ENCODE data around the gene PIP5K1C. TPM values are rescaled to one million over a fixed set of nuclear protein-coding genes. Genes with fewer than 3 reads are reported as not detected.
"Not testable (repeated sequence)": the region's sequence is repeated elsewhere in the genome, so short reads cannot be mapped to it uniquely, and the experiment has no call there.

PIP5K1C gene
- polyA plus RNA-seq, 3 donors: 19.7 to 30.2 (median 28.9) TPM

GRCh38 chr19:3657395-3657769 is 42.9 kb downstream of the PIP5K1C start:
- DNase-seq (ENCODE audit: extremely low read depth in 1 of 11, low read depth in 9 of 11, low spot score in 4 of 11): no peak

- DNase-seq (ENCODE audit: extremely low read depth in 1 of 11, low read depth in 9 of 11, low spot score in 4 of 11): no peak
These were observed 43.4 kb downstream of the PIP5K1C start for GRCh38 chr19:3656747-3657394.

GRCh38 chr19:3656073-3656746 is 44.1 kb downstream of the PIP5K1C start:
- no peak for DNase-seq (ENCODE audit: extremely low read depth in 1 of 11, low read depth in 9 of 11, low spot score in 4 of 11)

- no peak for DNase-seq (ENCODE audit: extremely low read depth in 1 of 11, low read depth in 9 of 11, low spot score in 4 of 11)
These were observed 44.7 kb downstream of the PIP5K1C start for GRCh38 chr19:3655402-3656072.

GRCh38 chr19:3653865-3654513 is 46.3 kb downstream of the PIP5K1C start:
- no peak for DNase-seq (ENCODE audit: extremely low read depth in 1 of 11, low read depth in 9 of 11, low spot score in 4 of 11)

GRCh38 chr19:3653081-3653795 is 47.0 kb downstream of the PIP5K1C start:
- no peak for DNase-seq (ENCODE audit: extremely low read depth in 1 of 11, low read depth in 9 of 11, low spot score in 4 of 11)

GRCh38 chr19:3652422-3652821 is 47.8 kb downstream of the PIP5K1C start:
- DNase-seq (ENCODE audit: extremely low read depth in 1 of 11, low read depth in 9 of 11, low spot score in 4 of 11): no peak

- no peak for DNase-seq (ENCODE audit: extremely low read depth in 1 of 11, low read depth in 9 of 11, low spot score in 4 of 11)
These were observed 48.6 kb downstream of the PIP5K1C start for GRCh38 chr19:3651684-3652083.

- no peak for DNase-seq (ENCODE audit: extremely low read depth in 1 of 11, low read depth in 9 of 11, low spot score in 4 of 11)
These were observed 50.4 kb downstream of the PIP5K1C start for GRCh38 chr19:3649888-3650287.

- no peak for DNase-seq (ENCODE audit: extremely low read depth in 1 of 11, low read depth in 9 of 11, low spot score in 4 of 11)
These were observed 52.0 kb downstream of the PIP5K1C start for GRCh38 chr19:3648037-3648905.

- not testable (repeated sequence) for DNase-seq (ENCODE audit: extremely low read depth in 1 of 11, low read depth in 9 of 11, low spot score in 4 of 11)
These were observed 53.2 kb downstream of the PIP5K1C start for GRCh38 chr19:3647102-3647501.

- DNase-seq (ENCODE audit: extremely low read depth in 1 of 11, low read depth in 9 of 11, low spot score in 4 of 11): no peak
These were observed 53.8 kb downstream of the PIP5K1C start for GRCh38 chr19:3646336-3647092.

GRCh38 chr19:3645726-3646125 is 54.5 kb downstream of the PIP5K1C start:
- DNase-seq (ENCODE audit: extremely low read depth in 1 of 11, low read depth in 9 of 11, low spot score in 4 of 11): no peak

GRCh38 chr19:3645067-3645396 is 55.2 kb downstream of the PIP5K1C start:
- no peak for DNase-seq (ENCODE audit: extremely low read depth in 1 of 11, low read depth in 9 of 11, low spot score in 4 of 11)

GRCh38 chr19:3644351-3645066 is 55.8 kb downstream of the PIP5K1C start:
- no peak for DNase-seq (ENCODE audit: extremely low read depth in 1 of 11, low read depth in 9 of 11, low spot score in 4 of 11)

- no peak for DNase-seq (ENCODE audit: extremely low read depth in 1 of 11, low read depth in 9 of 11, low spot score in 4 of 11)
These were observed 56.5 kb downstream of the PIP5K1C start for GRCh38 chr19:3643674-3644313.

Measured in renal cortex interstitium (tissue), 11 donors.